ENCODE data around the gene CPSF2.
A peak's percentile ranks its signal among the peaks of the same experiment; 100 is the strongest.
"Not testable (repeated sequence)": the region's sequence is repeated elsewhere in the genome, so short reads cannot be mapped to it uniquely, and the experiment has no call there.

Gene CPSF2

DNA sequence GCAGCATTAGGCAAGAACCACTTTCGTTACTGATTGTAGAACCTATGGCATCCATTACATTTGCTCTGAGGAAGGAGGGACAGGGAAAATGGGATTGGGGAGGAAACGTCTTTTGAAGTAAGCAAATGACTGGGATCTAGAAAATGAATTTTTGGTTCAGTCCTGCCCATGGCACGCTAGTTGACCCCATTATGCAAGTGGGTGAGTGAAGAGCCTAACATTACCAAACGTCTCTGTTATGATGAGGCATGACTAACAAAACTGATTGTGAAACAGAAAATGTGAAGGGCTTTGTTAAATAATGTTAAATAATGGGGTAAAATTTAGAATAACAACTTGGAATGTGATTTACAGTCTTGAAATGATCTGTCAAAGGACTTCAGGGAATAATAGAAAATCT is 38.9 kb downstream of the CPSF2 start:
- peak; percentile 82 for DNase-seq

DNA sequence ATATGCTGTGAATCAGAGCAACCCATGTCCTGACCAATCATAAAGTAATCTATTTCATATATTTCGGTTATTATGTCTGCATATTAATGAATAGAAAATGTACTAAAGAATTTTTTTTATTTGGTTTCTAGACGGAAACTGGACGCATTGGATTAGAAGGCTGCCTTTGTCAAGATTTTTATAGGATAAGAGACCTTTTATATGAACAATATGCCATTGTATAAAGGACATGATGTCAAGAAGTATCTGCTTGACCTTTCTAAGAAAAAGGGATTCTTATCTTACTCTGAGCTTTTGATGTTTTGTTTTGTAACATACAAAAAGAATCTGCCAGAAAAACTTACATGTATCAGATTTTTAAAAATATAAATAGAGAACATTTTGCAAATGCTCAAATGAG is 39.8 kb downstream of the CPSF2 start:
- DNase-seq: no peak

DNA sequence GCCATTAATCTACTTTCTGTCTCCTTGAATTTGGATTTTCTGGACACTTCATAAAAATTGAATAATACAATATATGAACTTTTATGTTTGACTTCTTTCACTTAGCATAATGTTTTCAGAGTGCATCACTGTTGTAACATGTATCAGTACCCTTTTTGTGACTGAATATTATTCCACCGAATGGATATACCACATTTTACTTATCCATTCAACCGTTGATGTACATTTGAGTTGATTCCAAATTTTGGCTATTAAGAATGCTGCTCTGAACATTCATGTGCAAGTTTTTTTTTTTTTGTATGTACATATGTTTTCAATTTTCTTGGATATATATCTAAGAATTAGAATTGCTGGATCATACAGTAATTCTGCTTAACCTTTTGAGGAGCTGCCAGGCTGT is 43.2 kb downstream of the CPSF2 start:
- DNase-seq: no peak

DNA sequence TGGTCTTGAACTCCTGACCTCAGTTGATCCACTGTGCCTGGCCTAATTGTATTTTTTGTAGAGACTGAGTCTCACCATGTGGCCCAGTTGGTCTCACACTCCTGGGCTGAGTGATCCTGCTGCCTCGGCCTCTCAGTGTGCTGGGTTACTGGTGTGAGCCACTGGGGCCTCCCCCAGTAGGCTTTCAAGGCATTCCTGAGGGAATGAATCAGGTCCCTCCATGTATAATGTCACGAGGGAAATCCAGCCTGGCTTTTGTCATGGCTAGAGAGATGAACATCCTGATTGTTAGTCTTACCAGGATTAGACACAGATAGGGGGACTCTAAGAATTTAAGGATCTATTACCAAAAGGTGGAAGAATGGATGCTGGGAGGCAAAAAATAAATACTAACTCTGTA is 51.9 kb downstream of the CPSF2 start:
- peak; percentile 57 for DNase-seq

DNA sequence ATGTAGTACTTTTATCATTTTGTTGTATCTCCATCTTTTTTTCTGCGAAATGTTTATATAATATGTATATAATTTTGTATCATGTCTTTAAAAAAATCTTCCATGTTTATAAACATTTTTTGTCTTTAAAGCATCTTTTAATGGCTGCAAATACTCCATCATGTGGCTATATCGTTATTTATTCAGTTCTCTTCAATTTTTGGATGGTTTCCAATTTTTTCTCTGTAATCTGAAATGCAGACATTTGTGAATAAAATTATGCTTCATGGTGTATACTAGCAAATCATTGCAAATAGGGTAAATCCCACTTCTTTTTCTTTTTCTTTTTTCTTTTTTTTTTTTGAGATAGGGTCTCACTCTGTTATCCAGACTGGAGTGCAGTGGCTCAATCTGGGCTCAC is 54.0 kb downstream of the CPSF2 start:
- no peak for DNase-seq

DNA sequence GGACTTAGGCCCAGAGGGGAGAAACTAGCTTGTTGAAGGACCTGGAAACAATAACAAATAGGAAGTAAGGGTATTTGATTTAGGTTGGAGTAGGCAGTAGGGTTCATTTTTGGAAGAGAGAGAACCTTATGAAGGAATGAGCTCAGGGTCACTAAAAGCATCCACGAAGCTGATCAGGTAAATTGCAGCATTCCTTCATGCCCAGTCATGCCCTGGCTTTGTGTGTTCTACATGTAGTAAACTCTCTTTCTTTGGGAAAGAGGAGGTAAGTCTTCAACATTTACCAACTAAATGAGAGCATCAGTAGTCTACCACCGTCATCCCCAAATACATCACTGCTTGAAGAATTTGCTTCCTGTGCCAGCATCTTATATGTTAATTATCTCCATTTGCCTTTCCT is 54.7 kb downstream of the CPSF2 start:
- no peak for DNase-seq

DNA sequence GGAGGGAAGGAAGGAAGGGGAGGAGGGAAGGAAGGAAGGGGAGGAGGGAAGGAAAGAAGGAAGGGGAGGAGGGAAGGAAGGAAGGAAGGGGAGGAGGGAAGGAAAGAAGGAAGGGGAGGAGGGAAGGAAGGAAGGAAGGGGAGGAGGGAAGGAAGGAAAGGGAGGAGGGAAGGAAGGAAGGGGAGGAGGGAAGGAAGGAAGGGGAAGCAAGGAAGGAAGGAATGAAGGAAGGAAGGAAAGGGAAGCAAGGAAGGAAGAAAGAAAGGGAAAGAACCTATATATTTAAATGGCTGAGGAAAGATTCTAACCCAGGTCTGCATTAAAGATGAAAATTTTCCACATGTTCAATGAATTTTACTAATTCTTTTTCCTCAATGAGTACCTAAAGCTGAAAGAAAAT is 57.4 kb downstream of the CPSF2 start:
- DNase-seq: not testable (repeated sequence)

DNA sequence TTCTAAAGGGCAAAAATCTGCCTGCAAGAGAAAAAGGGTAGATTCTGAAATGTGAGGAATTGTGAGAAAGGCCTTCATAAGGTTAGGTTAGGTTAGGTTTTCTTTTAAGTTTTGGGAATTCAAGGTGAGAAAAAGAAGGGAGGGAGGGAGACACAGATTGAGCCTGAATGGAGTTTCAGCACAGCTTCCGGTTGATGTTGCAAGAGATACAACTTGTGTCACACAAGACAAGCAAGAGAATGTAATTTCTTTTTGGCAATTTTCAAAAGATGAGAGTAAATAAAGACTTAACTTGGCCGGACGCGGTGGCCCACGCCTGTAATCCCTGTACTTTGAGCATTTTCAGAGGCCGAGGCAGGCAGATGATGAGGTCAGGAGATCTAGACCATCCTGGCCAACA is 63.8 kb downstream of the CPSF2 start:
- DNase-seq: no peak

DNA sequence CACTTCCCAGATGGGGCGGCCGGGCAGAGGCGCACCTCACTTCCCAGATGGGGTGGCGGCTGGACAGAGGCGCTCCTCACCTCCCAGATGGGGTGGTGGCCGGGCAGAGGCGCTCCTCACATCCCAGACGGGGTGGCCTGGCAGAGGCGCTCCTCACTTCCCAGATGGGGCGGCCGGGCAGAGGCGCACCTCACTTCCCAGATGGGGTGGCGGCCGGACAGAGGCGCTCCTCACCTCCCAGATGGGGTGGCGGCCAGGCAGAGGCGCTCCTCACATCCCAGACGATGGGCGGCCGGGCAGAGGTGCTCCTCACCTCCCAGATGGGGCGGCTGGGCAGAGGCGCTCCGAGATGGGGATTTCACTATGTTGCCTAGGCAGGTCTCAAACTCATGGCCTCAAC is 65.8 kb downstream of the CPSF2 start:
- not testable (repeated sequence) for DNase-seq

DNA sequence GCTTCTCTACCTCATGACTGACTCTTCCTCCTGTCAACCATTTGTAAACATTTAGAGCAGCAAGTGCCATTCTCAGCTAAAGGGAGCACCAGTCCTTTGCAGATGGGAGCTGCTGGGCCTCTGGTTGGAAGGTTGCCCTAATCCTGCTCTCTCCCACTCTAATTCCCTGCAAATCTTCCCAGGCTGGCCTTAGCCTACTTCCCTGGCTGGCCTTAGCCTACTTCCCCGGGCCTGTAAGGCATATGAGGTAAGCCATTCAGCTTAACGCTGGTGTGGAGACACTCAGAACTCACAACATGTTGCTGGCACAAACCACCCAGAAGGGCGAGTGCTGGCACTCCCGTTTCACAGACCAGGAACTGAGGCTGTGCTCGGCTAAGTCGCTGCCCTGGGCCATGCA is 69.0 kb downstream of the CPSF2 start:
- no peak for DNase-seq

DNA sequence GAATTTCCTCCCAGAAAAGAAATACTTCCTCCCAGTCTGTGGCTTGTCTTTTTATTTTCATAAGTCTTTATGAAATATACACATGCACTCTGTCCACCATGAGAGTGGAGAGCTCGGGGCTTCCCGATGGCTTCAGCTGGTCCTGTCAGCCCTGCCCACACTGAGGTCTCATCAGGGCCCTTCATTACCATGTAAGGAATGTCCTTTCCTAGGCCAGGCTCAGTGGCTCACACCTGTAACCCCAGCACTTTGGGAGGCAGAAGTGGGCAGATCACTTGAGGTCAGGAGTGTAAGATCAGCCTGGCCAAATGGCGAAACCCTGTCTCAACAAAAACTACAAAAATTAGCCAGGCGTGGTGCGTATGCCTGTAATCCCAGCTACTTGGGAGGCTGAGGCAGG is 77.0 kb downstream of the CPSF2 start:
- DNase-seq: no peak

DNA sequence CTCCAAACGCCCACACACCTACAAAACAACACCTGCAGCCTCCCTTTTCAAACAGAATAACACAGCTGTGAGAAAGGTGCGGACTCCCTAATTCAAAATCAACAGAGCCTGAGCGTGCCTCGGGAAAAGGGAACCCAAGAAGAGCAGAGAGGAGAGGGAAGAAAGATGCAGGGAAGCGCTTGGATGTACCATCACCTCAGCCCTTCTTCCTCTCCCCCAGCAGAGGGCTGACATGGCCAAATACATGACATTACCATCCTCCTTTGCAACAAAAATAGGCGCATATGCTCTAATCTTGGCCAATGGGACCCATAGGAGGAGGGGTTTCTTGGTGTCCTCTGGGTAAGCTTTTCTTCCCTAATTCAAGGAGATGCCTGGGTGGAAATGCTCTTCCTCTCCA is 78.0 kb downstream of the CPSF2 start:
- DNase-seq: no peak

DNA sequence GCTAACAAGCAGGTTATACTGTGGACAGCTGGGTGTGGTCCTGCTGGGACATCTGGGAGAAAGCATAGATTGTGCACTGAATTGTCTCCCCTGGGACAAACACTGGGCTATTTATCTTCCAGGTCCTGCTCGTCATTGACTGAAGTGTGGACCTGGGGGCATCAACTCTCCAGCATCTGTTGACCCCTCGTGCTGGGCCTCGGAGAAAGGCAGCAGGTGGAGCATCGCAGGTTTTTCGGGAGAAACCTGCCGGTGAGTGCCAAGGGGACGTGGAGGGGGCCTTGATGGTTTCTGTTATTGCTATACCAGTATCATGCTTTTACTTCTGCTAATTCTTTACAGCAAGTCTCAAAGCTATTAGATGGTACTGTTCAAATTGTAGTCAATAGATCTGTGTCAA is 81.3 kb downstream of the CPSF2 start:
- no peak for DNase-seq

DNA sequence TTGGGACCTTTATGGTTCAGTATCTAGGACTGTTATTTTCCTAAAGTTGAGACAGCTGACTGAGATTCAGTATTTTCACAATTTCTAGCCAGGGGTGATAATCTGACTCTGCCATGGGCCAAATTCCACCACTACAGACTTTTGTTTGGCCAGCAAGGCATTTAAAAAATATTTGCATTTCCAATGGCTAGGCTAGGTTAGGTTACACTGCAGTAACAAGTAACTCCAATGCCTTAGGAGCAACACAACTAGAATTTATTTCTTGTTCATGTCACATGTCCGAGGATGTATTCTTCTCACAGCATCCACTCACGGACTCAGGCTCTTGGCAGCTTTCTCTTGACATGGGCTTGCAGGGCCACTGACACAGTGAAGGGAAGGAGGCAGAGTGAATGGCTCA is 83.0 kb downstream of the CPSF2 start:
- no peak for DNase-seq

DNA sequence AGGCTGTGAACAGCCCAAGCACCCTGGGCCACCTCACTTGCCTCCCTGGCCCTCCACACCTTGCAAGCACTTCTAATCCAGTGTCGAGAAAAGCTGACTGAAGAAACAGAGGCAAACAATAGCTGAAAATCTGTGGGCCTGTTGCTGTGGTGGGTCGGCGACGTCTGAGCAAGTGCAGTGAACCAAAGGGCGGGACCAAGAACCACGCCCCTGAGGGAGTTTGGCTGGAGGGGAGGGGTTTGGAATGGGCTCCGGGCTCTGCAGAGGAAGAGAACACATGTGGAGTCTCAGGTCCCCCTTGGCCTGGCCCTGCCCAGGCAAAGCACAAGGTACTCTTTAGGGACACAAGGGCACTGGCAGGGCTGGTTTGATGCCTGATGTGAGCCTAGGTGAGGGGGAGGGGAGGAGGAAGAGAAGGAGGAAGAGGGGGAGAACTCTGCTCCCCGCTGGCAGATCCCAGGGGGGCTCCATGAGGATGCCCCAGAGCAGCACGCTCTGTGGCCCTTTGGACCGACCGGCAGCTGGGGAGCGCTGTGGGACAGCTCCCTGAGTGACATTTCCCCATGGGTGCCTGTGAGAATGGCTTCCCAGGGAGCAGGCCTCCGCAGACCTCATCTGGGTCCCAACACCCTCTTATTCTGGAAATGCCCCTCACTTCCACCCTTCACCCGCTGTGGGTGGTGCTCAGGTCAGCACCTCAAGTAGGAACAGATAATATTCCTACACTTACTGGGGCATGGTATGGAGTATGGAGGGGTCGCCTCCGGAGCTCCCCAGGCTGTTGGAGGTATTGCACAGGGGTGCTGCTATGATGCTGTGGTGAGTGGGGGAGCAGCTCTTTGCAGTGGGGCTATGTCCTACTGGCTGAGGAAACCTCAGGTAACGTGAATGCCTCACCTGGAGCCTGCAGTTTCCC is 85.5 kb downstream of the CPSF2 start:
- no peak for DNase-seq

DNA sequence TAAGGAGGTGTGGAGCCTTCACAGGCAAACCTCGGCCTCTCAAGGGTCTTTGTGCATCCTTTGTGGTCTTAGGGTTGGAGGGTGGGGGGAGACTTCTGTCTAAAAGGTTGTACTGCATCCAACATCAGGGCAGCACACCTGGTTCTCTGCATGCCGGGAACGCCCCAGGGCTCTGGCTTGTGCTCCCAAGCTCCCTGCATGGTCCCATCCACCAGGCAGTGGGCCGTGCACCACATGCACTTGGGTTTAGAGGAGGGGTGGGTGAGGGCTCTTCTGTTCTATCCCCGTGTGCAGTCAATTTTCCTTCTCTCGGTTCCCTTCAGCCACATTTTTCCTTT is 86.1 kb downstream of the CPSF2 start:
- no peak for DNase-seq

DNA sequence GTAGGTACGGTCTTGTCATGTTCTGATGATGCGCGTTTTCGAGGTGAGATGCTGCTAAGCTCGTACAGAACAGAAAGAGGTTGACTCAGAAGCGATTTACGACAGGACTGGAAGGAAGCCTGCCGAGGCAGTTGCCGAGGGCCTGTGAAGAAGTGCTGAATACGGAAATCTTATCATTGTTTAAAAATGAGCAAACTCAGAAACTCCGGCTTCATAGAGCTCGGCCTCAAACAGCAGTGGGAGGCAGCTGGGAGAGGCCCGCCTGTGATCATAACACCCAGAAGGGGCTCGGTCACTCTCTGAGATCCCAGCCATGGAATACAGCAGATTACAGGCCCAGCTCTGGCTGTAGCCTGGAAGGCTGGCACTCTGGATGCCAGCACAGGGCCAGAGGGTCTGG is 87.4 kb downstream of the CPSF2 start:
- DNase-seq: no peak

DNA sequence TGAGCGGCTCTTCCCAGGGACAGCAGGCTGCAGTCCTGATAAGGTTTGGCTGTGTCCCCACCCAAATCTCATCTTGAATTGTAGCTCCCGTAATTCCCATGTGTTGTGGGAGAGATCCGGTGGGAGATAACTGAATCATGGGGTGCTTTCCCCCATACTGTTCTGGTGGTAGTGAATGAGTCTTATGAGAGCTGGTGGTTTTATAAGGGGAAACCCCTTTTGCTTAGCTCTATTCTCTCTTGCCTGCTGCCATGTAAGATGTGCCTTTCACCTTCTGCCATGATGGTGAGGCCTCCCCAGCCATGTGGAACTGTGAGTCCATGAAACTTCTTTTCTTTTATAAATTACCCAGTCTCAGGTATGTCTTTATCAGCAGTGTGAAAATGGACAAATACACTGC is 91.4 kb downstream of the CPSF2 start:
- not testable (repeated sequence) for DNase-seq

DNA sequence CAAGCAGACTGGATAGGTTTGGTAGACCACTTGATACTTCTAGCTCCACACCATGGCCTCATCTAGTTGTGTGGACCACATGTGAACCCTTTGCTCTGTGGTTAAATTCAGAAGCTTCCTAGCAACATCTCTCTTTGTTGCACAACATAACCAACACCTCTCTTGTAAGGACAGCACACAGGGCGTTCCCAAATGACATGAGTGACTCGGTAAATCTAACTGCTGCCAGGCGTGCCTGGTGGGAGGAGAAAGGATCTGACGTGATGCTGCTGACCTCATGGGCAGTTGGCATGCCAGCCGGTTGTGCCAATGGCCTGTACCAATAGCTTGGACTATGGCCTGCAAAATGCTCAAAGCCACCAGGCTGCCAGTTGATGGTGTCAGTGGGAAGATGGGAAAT is 93.8 kb downstream of the CPSF2 start:
- no peak for DNase-seq

DNA sequence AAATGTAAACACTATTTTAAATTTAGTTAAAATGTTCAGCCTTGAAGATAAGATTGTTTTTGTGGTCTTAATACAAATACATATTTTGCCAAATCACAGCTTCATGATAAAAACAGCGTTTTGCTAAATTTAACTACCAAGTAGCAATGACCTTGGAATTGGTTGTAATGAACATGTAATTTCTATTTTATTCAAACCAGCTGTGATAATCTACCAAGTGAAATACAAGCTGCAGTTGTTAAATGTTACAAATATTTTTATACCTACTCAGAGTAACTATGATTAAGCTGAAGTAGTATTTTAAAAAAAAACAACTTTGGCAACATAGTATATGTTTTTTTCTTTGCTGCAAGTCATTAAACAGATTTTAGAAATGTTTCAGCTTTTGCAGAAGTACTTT is 96.2 kb downstream of the CPSF2 start:
- DNase-seq: peak; percentile 69

All from fibroblast of skin of right biceps (primary cell).